HCT116 (cell line): ENCODE results near the gene PXYLP1. TPM values are rescaled to one million over a fixed set of nuclear protein-coding genes. Genes with fewer than 3 reads are reported as not detected.

Experiments used
- ATAC-seq: fragments of 200-7000 bp; cut with Tn5 transposase; 2 replicates; pipeline ENCODE4 v1.9.1; 2020; ENCODE audit warnings: mild to moderate bottlenecking, moderate library complexity
- BruUV-seq: library from RNA; stranded (reverse); fragments of 400-500 nt; replicated peaks from 2 replicates; lab custom pipeline; 2021; lab: Mats Ljungman, UMichigan
- CTCF ChIA-PET: fragments of 300-600 bp; sonication (Branson Sonifier 250); formaldehyde crosslinking; loops from one replicate; lab custom pipeline; 2021; ENCODE audit warnings: antibody characterized with exemption; lab: Charles Lee
- POLR2A ChIA-PET: fragments of 300-600, 350-600 bp; sonication (Branson Sonifier 250); formaldehyde crosslinking; loops from one replicate; lab custom pipeline; 2021; ENCODE audit warnings: antibody characterized with exemption; lab: Charles Lee
- RAD21 ChIA-PET, 2 experiments: fragments of 300-600 bp; sonication (Branson Sonifier 250); formaldehyde crosslinking; loops; one replicate each; lab custom pipeline; 2023; ENCODE audit warnings: low total read pairs in 2 of 2; ENCODE audit not compliant: uncharacterized antibody in 2 of 2, unreplicated experiment in 2 of 2, low non-redundant PET in 1 of 2; lab: Charles Lee
- DNase-seq: peaks from one replicate; pipeline ENCODE4 v3.0.0-alpha.2; 2010; ENCODE audit warnings: low read depth, low spot score
- H2AFZ ChIP-seq: fragments of 200-600 bp; shearing (Covaris generic), sonication (generic); 2 replicates; pipeline ENCODE4 v1.6.1; 2017; ENCODE audit warnings: low read depth, mixed run types, mixed read lengths, antibody characterized with exemption, low read length; ENCODE audit not compliant: poor library complexity, severe bottlenecking
- H3K27ac ChIP-seq: 2 replicates; pipeline ENCODE4 v1.5.1; 2012; ENCODE audit warnings: low read depth, low read length
- H3K27me3 ChIP-seq: fragments of 200-600 bp; sonication (generic); 2 replicates; pipeline ENCODE4 v1.6.1; 2016; ENCODE audit warnings: mixed run types, low read length, mixed read lengths; ENCODE audit not compliant: insufficient read depth
- H3K36me3 ChIP-seq, 2 experiments: fragments of 200-500 bp in 1 of 2; fragments of 200-600 bp in 1 of 2; sonication (Bioruptor generic) in 1 of 2; sonication (generic) in 1 of 2; 2 replicates each; pipeline versions ENCODE4 v1.5.1 to v1.6.1; 2014 to 2016; ENCODE audit warnings: low read length in 2 of 2, inconsistent platforms in 1 of 2, mixed read lengths in 1 of 2, mixed run types in 1 of 2; ENCODE audit not compliant: insufficient read depth in 2 of 2, control insufficient read depth in 1 of 2
- H3K4me1 ChIP-seq, 2 experiments: fragments of 200-600 bp in 1 of 2; sonication (generic) in 1 of 2; 2 replicates each; pipeline versions ENCODE4 v1.5.1 to v1.6.1; 2012 to 2017; ENCODE audit warnings: low read length in 2 of 2, inconsistent platforms in 1 of 2, mild to moderate bottlenecking in 1 of 2, mixed read lengths in 1 of 2, mixed run types in 1 of 2, moderate library complexity in 1 of 2; ENCODE audit not compliant: insufficient read depth in 2 of 2, control insufficient read depth in 1 of 2
- H3K4me2 ChIP-seq: fragments of 200-600 bp; sonication (generic); 2 replicates; pipeline ENCODE4 v1.6.1; 2017; ENCODE audit warnings: mixed run types, low read length, mixed read lengths
- H3K4me3 ChIP-seq, 2 experiments: fragments of 200-600 bp in 1 of 2; sonication (generic) in 1 of 2; replicated peaks in 1 of 2; 2 replicates each; pipeline ENCODE4 v1.5.1; 2011 to 2016; ENCODE audit warnings: low read length in 2 of 2, control low read depth in 1 of 2, low read depth in 1 of 2, mild to moderate bottlenecking in 1 of 2, mixed read lengths in 1 of 2, mixed run types in 1 of 2
- H3K79me2 ChIP-seq: fragments of 200-600 bp; sonication (generic); 2 replicates; pipeline ENCODE4 v1.6.1; 2017; ENCODE audit warnings: mild to moderate bottlenecking, mixed run types, low read length, moderate library complexity, mixed read lengths; ENCODE audit not compliant: insufficient read depth
- H3K9ac ChIP-seq: fragments of 200-600 bp; sonication (generic); 2 replicates; pipeline ENCODE4 v1.6.1; 2016; ENCODE audit warnings: low read length, mixed read lengths
- H3K9me2 ChIP-seq: fragments of 200-600 bp; sonication (generic), shearing (Covaris generic); 2 replicates; pipeline ENCODE4 v1.6.1; 2017; ENCODE audit warnings: mixed run types, mild to moderate bottlenecking, moderate library complexity; ENCODE audit not compliant: insufficient read depth
- H3K9me3 ChIP-seq, 2 experiments: fragments of 200-500 bp in 1 of 2; fragments of 200-600 bp in 1 of 2; sonication (Bioruptor generic) in 1 of 2; sonication (generic) in 1 of 2; 2 replicates each; pipeline ENCODE4 v1.6.1; 2014 to 2017; ENCODE audit warnings: low read length in 2 of 2, mixed read lengths in 2 of 2, inconsistent platforms in 1 of 2, low read depth in 1 of 2, mild to moderate bottlenecking in 1 of 2, mixed run types in 1 of 2, moderate library complexity in 1 of 2; ENCODE audit not compliant: control insufficient read depth in 1 of 2, insufficient read depth in 1 of 2
- H4K20me1 ChIP-seq: fragments of 200-600 bp; sonication (generic), shearing (Covaris generic); 2 replicates; pipeline ENCODE4 v1.6.1; 2017; ENCODE audit warnings: mixed run types, mild to moderate bottlenecking, moderate library complexity; ENCODE audit not compliant: insufficient read depth
- ATF3 ChIP-seq: IDR thresholded peaks from 2 replicates; pipeline ENCODE4 v1.6.1; 2012
- CBX3 ChIP-seq: IDR thresholded peaks from 2 replicates; pipeline ENCODE4 v1.6.1; 2012; ENCODE audit warnings: low read depth
- CEBPB ChIP-seq: IDR thresholded peaks from 2 replicates; pipeline ENCODE4 v1.6.1; 2012; ENCODE audit warnings: low read depth
- EGR1 ChIP-seq: IDR thresholded peaks from 2 replicates; pipeline ENCODE4 v1.6.1; 2012; ENCODE audit warnings: low read depth
- ELF1 ChIP-seq: IDR thresholded peaks from 2 replicates; pipeline ENCODE4 v1.6.1; 2012; ENCODE audit warnings: low read depth, borderline replicate concordance
- EZH2 ChIP-seq: fragments of 200-600 bp; sonication (generic); IDR thresholded peaks from 2 replicates; pipeline ENCODE4 v1.6.1; 2017; ENCODE audit warnings: antibody characterized with exemption, mixed run types
- EZH2phosphoT487 ChIP-seq: fragments of 200-600 bp; IDR thresholded peaks from 2 replicates; pipeline ENCODE4 v1.6.1; 2018; ENCODE audit warnings: antibody characterized with exemption, borderline replicate concordance
- FOSL1 ChIP-seq: IDR thresholded peaks from 2 replicates; pipeline ENCODE4 v1.6.1; 2012; ENCODE audit warnings: low read depth
- MAX ChIP-seq: IDR thresholded peaks from 2 replicates; pipeline ENCODE4 v1.6.1; 2012
- POLR2A ChIP-seq: IDR thresholded peaks from 2 replicates; pipeline ENCODE4 v1.7.0; 2011; ENCODE audit warnings: borderline replicate concordance; ENCODE audit not compliant: insufficient read depth, insufficient read length; ENCODE audit errors: extremely low read depth
- POLR2AphosphoS5 ChIP-seq: IDR thresholded peaks from 2 replicates; pipeline ENCODE4 v1.6.1; 2011; ENCODE audit warnings: mild to moderate bottlenecking, low read depth, low read length, moderate library complexity
- RAD21 ChIP-seq: IDR thresholded peaks from 2 replicates; pipeline ENCODE4 v1.6.1; 2012; ENCODE audit warnings: low read depth, mild to moderate bottlenecking
- SIN3A ChIP-seq: IDR thresholded peaks from 2 replicates; pipeline ENCODE4 v1.6.1; 2012; ENCODE audit warnings: low read depth
- SP1 ChIP-seq: IDR thresholded peaks from 2 replicates; pipeline ENCODE4 v1.6.1; 2012; ENCODE audit warnings: low read depth
- SRF ChIP-seq: IDR thresholded peaks from 2 replicates; pipeline ENCODE4 v1.6.1; 2012; ENCODE audit warnings: low read depth
- TCF7L2 ChIP-seq: IDR thresholded peaks from 2 replicates; pipeline ENCODE4 v1.7.0; 2011; ENCODE audit warnings: borderline replicate concordance, inconsistent platforms; ENCODE audit not compliant: insufficient read depth, insufficient read length; ENCODE audit errors: extremely low read depth
- YY1 ChIP-seq: IDR thresholded peaks from 2 replicates; pipeline ENCODE4 v1.6.1; 2011; ENCODE audit warnings: low read length, low read depth, moderate library complexity, mild to moderate bottlenecking; ENCODE audit not compliant: insufficient replicate concordance; ENCODE audit errors: extremely low read depth
- ZBTB33 ChIP-seq: IDR thresholded peaks from 2 replicates; pipeline ENCODE4 v1.6.1; 2011; ENCODE audit warnings: mild to moderate bottlenecking, low read length, moderate library complexity; ENCODE audit not compliant: insufficient replicate concordance; ENCODE audit errors: extremely low read depth
- ZFX ChIP-seq: fragments of 450-650 bp; IDR thresholded peaks from 2 replicates; pipeline ENCODE4 v1.6.1; 2017
- intact Hi-C: fragments of 100-400 bp; cut with micrococcal nuclease; formaldehyde crosslinking; loops from 2 replicates; pipeline ENCODE4 v1.10.0; 2022
- total RNA-seq: library from RNA; stranded (reverse); gene quantifications from one replicate; pipeline ENCODE4 v1.2.1, GENCODE V29; 2021; ENCODE audit not compliant: unreplicated experiment

PXYLP1 gene
- total RNA-seq, 1 experiment from 2014 or later = 15.3 TPM

GRCh38 chr3:141212555-141212954, 19.1 kb upstream of the PXYLP1 start:
- H3K4me2 ChIP-seq = no peak overlapping the region
- no peaks in the 10 kb centered on the region for H3K9me2 ChIP-seq
- no peaks in the 10 kb centered on the region for H3K36me3 ChIP-seq
- H3K9ac ChIP-seq = no peak overlapping the region
- ChIA-PET POLR2A (no interaction called here), CTCF (no interaction called here), RAD21 (no interaction called here)
- no TSS peak for BruUV-seq
- no peak overlapping the region for H2AFZ ChIP-seq
- H3K9me3 ChIP-seq = no peaks in the 10 kb centered on the region
- DNase-seq (no peak), ATAC-seq (no peak)
- H4K20me1 ChIP-seq = no peaks in the 10 kb centered on the region
- TF ChIP-seq EGR1 = no peak
- TF ChIP-seq SP1 = no peak
- TF ChIP-seq FOSL1 = no peak
- TF ChIP-seq POLR2A = no peak
- no peak for TF ChIP-seq TCF7L2
- TF ChIP-seq SRF = no peak
- TF ChIP-seq ZFX = no peak
- no peak for TF ChIP-seq EZH2phosphoT487
- no peak for TF ChIP-seq MAX
- no peak for TF ChIP-seq EZH2
- no peak for TF ChIP-seq ELF1
- no peaks in the 10 kb centered on the region for H3K79me2 ChIP-seq
- H3K4me1 ChIP-seq = no peaks in the 10 kb centered on the region
- intact Hi-C loops = no loop called here
- H3K27ac ChIP-seq = no peak overlapping the region
- H3K4me3 ChIP-seq = no peak overlapping the region
- H3K27me3 ChIP-seq = no peaks in the 10 kb centered on the region

- Histone ChIP-seq H3K9me2 (no peaks in the 10 kb centered on the region), H3K27ac (no peak overlapping the region), H3K9me3 (no peaks in the 10 kb centered on the region), H4K20me1 (no peaks in the 10 kb centered on the region), H3K79me2 (no peaks in the 10 kb centered on the region), H3K4me2 (no peak overlapping the region), H2AFZ (no peak overlapping the region), H3K36me3 (no peaks in the 10 kb centered on the region), H3K4me3 (no peak overlapping the region), H3K27me3 (no peaks in the 10 kb centered on the region), H3K4me1 (no peaks in the 10 kb centered on the region), H3K9ac (no peak overlapping the region)
- ChIA-PET CTCF (no interaction called here), RAD21 (no interaction called here), POLR2A (no interaction called here)
- ATAC-seq = no peak
- intact Hi-C loops = no loop called here
- no TSS peak for BruUV-seq
- no peak for DNase-seq
- TF ChIP-seq EZH2phosphoT487 (no peak), RAD21 (no peak), CBX3 (no peak), SIN3A (no peak), ZBTB33 (no peak), MAX (no peak), CEBPB (no peak), SRF (no peak), EGR1 (no peak), YY1 (no peak), TCF7L2 (no peak), POLR2AphosphoS5 (no peak), ZFX (no peak), FOSL1 (no peak), ATF3 (no peak), POLR2A (no peak), SP1 (no peak)
Observed at GRCh38 chr3:141216975-141217374, 14.7 kb upstream of the PXYLP1 start.
